ENCODE measurements around the gene ANO2. TPM values are rescaled to one million over a fixed set of nuclear protein-coding genes. Genes with fewer than 3 reads are reported as not detected.

The ANO2 gene
- total RNA-seq, 1 experiment from 2014 or later, result not detected

DNA sequence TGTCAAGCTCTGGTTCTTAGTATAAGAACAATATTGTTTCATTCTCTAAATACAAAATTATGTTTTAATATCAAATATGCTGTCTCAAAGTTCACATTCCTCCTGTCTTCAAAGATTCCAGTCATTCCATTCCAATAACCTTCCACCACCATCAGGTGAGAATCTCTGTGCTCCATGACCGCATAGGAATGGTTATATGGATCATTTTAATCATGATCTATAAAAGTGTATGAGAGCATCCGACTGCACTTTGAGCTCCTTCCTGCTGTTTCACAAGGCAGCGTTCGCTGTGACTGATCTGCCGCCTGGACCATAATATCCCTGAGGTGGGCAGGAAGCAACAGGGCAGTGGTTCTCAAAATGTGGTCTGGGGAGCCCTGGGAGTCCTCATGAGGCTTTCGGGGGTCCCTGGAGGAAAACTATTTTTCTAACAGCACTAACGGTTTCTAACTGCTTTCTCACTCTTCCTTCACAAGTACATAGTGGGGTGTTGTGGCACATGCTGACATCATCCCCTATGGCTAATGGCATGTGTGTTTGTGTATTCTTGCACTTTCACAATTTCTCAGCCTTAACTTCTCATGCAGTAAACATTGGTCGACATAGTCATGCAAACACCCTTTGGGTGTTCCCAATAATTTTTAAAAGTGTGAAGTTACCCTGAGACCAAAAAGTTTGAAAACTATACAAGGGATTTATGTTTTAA lies 137.4 kb downstream of the ANO2 start:
- no peak overlapping the region for H3K4me2 ChIP-seq (ENCODE audit: low read depth, low read length, poor library complexity, severe bottlenecking)

DNA sequence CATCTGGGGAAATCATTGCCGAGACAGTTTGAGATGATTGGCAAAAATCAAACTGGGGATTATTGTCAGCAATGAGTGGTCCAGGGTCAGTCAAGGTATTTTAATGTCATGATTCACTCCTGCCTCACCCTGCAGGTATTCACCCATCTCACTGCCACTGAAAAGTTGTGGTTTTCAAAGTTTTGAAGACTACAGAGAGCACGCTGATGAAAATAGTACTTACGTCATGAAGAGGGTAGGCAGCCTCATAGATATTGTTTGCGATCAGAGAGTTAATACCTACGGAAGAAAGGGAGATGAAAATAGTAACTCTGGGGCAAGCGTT lies 138.0 kb downstream of the ANO2 start:
- H3K9me3 ChIP-seq (ENCODE audit: low read length), result no peaks in the 10 kb centered on the region
- no peaks in the 10 kb centered on the region for H3K9me2 ChIP-seq (replicated peaks; ENCODE audit: insufficient read depth, low read length)
- no peak overlapping the region for H3K9ac ChIP-seq (ENCODE audit: low read length)
- no peaks in the 10 kb centered on the region for H3K36me3 ChIP-seq (ENCODE audit: insufficient read depth, low read length)
- no peaks in the 10 kb centered on the region for H3K79me2 ChIP-seq (ENCODE audit: low read length)
- no peak overlapping the region for H3K4me2 ChIP-seq (ENCODE audit: low read depth, low read length, poor library complexity, severe bottlenecking)
- DNase-seq, result no peak
- no peaks in the 10 kb centered on the region for H3K27me3 ChIP-seq (ENCODE audit: low read length)
- no peak overlapping the region for H3K4me3 ChIP-seq (ENCODE audit: low read length)
- no peak overlapping the region for H3K27ac ChIP-seq (ENCODE audit: low read length)
- H2AFZ ChIP-seq (ENCODE audit: low read length), result no peak overlapping the region
- no peaks in the 10 kb centered on the region for H3K4me1 ChIP-seq (ENCODE audit: low read length)
- no peaks in the 10 kb centered on the region for H4K20me1 ChIP-seq (ENCODE audit: insufficient read depth, low read depth, low read length)

More for the DNA sequence above, 137.4 kb downstream of the ANO2 start:
- DNase-seq, result no peak
- Histone ChIP-seq H3K79me2 (ENCODE audit: low read length) (no peaks in the 10 kb centered on the region), H2AFZ (ENCODE audit: low read length) (no peak overlapping the region), H3K9me2 (replicated peaks; ENCODE audit: insufficient read depth, low read length) (no peaks in the 10 kb centered on the region), H3K4me1 (ENCODE audit: low read length) (no peaks in the 10 kb centered on the region), H3K4me3 (ENCODE audit: low read length) (no peak overlapping the region), H3K27me3 (ENCODE audit: low read length) (no peaks in the 10 kb centered on the region), H3K36me3 (ENCODE audit: insufficient read depth, low read length) (no peaks in the 10 kb centered on the region), H3K9ac (ENCODE audit: low read length) (no peak overlapping the region), H3K9me3 (ENCODE audit: low read length) (no peaks in the 10 kb centered on the region), H3K27ac (ENCODE audit: low read length) (no peak overlapping the region), H4K20me1 (ENCODE audit: insufficient read depth, low read depth, low read length) (no peaks in the 10 kb centered on the region)

DNA sequence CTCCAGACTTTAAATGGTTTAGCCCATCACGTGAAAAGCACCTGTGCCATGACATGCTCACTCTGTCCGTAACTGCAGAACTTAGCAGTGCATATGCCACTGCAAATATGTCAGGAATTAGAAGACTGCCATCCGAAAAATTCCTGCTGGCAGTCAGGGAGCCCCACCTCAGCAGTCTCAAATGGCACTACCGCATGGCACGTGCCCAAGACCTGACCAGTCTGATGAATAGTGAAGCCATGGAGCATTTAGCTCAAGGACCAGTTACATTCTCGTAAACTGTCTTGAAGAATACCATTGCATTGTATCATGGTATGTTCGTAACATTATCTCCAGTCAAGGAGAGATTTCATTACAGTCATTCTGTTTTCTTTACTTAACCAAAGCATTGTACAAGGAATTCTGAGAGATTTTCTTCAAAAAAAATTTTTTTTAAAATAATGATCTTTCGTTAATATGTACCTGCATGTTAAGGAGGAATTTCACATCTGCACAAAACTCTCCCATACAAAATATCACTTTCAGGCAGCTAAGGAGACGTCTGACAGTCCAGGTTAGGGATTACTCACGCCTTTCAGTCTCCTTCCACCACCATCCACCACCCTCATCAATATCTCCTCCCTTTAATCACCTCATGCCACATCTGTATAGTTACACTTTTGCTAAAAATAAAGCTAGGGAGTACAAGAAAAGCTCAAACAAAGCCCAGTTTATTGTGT lies 138.5 kb downstream of the ANO2 start:
- Histone ChIP-seq H3K4me3 (ENCODE audit: low read length) (no peak overlapping the region), H3K4me2 (ENCODE audit: low read depth, low read length, poor library complexity, severe bottlenecking) (no peak overlapping the region), H3K9me3 (ENCODE audit: low read length) (no peaks in the 10 kb centered on the region), H3K27ac (ENCODE audit: low read length) (no peak overlapping the region), H3K27me3 (ENCODE audit: low read length) (no peaks in the 10 kb centered on the region), H3K36me3 (ENCODE audit: insufficient read depth, low read length) (no peaks in the 10 kb centered on the region), H3K79me2 (ENCODE audit: low read length) (no peaks in the 10 kb centered on the region), H2AFZ (ENCODE audit: low read length) (no peak overlapping the region), H4K20me1 (ENCODE audit: insufficient read depth, low read depth, low read length) (no peaks in the 10 kb centered on the region), H3K4me1 (ENCODE audit: low read length) (no peaks in the 10 kb centered on the region), H3K9me2 (replicated peaks; ENCODE audit: insufficient read depth, low read length) (no peaks in the 10 kb centered on the region), H3K9ac (ENCODE audit: low read length) (no peak overlapping the region)
- DNase-seq, result no peak

DNA sequence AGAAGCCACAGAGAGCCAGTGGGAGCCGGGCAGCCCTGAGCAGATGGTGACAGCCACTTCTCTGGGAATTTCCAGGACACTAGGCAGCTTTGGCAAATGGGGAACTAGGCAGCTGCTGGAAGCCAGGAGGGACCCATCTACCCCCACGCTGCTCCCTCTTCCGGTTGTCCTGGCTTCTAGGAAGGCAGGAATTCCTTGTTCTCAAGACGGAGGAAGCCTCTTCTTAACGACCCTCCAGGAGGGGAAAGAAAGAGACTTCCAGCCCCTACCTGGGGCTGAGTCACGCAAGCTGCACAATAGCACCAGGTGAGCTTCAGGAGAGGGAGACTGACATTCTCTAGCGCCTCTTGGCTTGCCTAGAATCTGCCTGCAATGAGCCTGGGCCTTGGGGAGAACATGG lies 141.5 kb downstream of the ANO2 start:
- Histone ChIP-seq H3K4me2 (ENCODE audit: low read depth, low read length, poor library complexity, severe bottlenecking) (no peak overlapping the region), H2AFZ (ENCODE audit: low read length) (no peak overlapping the region), H3K9me2 (replicated peaks; ENCODE audit: insufficient read depth, low read length) (no peaks in the 10 kb centered on the region), H3K79me2 (ENCODE audit: low read length) (no peaks in the 10 kb centered on the region), H3K4me1 (ENCODE audit: low read length) (no peaks in the 10 kb centered on the region), H3K9ac (ENCODE audit: low read length) (no peak overlapping the region), H3K4me3 (ENCODE audit: low read length) (no peak overlapping the region), H3K9me3 (ENCODE audit: low read length) (no peaks in the 10 kb centered on the region), H3K36me3 (ENCODE audit: insufficient read depth, low read length) (no peaks in the 10 kb centered on the region), H3K27me3 (ENCODE audit: low read length) (no peaks in the 10 kb centered on the region), H4K20me1 (ENCODE audit: insufficient read depth, low read depth, low read length) (no peaks in the 10 kb centered on the region), H3K27ac (ENCODE audit: low read length) (no peak overlapping the region)
- DNase-seq, result no peak

DNA sequence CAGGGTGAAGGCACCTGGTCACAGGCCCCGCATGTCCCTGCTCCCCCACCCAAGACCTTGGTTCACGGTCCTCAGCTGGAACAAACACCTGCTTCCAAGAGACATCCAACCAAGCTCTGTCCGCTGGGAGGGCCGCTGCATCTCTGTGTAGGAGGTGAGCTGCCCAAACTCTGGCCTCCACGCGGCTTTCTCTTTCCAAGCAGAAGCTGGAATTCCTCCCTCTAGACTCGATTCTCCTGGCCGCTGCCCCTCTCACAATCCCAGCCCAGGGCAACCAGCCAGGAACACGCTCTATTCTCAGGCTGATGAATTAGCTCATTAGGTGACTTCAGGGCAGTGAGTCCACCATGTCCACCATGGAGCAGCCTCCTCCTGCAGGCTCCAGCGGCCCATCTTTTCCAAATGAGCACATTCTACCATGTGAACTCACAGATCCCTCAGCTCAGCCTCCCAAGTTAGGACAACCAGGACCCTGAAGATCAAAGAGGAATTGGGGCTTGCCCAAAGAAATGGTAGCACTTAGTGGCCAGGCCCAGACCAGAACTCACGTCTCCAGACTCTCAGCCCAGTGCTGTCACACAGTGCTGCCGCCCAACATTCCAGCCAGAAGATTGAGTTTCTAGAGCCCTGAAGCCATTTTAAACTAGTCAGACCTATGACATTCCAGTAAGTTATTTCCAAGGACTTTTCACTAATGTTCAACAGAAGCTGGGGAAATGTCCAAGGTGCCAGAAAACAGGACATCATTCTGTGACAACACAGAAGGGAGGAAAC lies 146.6 kb downstream of the ANO2 start:
- Histone ChIP-seq H2AFZ (ENCODE audit: low read length) (no peak overlapping the region), H3K27ac (ENCODE audit: low read length) (no peak overlapping the region), H4K20me1 (ENCODE audit: insufficient read depth, low read depth, low read length) (no peaks in the 10 kb centered on the region), H3K9me3 (ENCODE audit: low read length) (no peaks in the 10 kb centered on the region), H3K9ac (ENCODE audit: low read length) (no peak overlapping the region), H3K27me3 (ENCODE audit: low read length) (peaks cover 3% of the 10 kb centered on the region; the same call in 1 of the 2 replicates), H3K4me2 (ENCODE audit: low read depth, low read length, poor library complexity, severe bottlenecking) (no peak overlapping the region), H3K4me3 (ENCODE audit: low read length) (no peak overlapping the region), H3K4me1 (ENCODE audit: low read length) (no peaks in the 10 kb centered on the region), H3K9me2 (replicated peaks; ENCODE audit: insufficient read depth, low read length) (no peaks in the 10 kb centered on the region), H3K36me3 (ENCODE audit: insufficient read depth, low read length) (no peaks in the 10 kb centered on the region), H3K79me2 (ENCODE audit: low read length) (no peaks in the 10 kb centered on the region)
- no peak for DNase-seq

DNA sequence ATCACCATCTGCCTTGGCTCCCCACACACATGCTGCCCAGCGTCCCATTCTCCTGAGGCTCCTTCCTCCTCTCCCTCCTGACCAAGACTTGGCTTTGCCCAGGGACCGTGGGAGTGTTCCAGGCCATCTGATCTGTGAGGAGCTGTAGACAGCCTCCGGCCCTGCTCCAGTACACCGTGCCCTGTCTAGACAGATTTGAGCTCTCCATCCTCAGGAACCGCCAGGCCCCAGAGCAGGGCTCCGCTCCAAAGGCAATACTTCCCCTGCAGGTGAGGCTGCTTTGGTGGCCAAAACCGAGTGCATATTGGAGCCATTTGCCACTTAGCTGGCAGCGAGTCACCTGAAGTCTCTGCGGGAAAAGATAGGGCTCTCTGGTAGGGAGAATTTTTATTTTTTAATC lies 147.4 kb downstream of the ANO2 start:
- H3K27ac ChIP-seq (ENCODE audit: low read length), result no peak overlapping the region
- DNase-seq, result no peak
- no peak overlapping the region for H2AFZ ChIP-seq (ENCODE audit: low read length)
- no peak overlapping the region for H3K4me2 ChIP-seq (ENCODE audit: low read depth, low read length, poor library complexity, severe bottlenecking)
- no peaks in the 10 kb centered on the region for H3K9me2 ChIP-seq (replicated peaks; ENCODE audit: insufficient read depth, low read length)
- H3K36me3 ChIP-seq (ENCODE audit: insufficient read depth, low read length), result no peaks in the 10 kb centered on the region
- H4K20me1 ChIP-seq (ENCODE audit: insufficient read depth, low read depth, low read length), result no peaks in the 10 kb centered on the region
- H3K9me3 ChIP-seq (ENCODE audit: low read length), result no peaks in the 10 kb centered on the region
- H3K27me3 ChIP-seq (ENCODE audit: low read length), result peaks cover 3% of the 10 kb centered on the region; the same call in 1 of the 2 replicates
- no peak overlapping the region for H3K4me3 ChIP-seq (ENCODE audit: low read length)
- H3K4me1 ChIP-seq (ENCODE audit: low read length), result no peaks in the 10 kb centered on the region
- no peaks in the 10 kb centered on the region for H3K79me2 ChIP-seq (ENCODE audit: low read length)
- H3K9ac ChIP-seq (ENCODE audit: low read length), result no peak overlapping the region

DNA sequence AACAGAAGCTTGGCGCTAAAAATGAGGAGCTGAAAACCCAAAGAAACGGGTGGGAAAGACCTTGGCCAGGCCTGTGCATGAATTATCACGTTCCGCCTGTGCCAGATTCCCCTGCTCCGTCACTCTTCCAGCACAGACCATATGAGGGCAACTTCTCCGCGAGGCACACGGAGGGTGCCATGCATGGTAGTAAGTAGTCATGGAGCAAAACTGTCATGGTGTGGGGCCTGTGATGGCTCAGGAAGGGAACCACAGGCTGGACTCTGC lies 148.2 kb downstream of the ANO2 start:
- Histone ChIP-seq H3K4me1 (ENCODE audit: low read length) (no peaks in the 10 kb centered on the region), H2AFZ (ENCODE audit: low read length) (no peak overlapping the region), H3K36me3 (ENCODE audit: insufficient read depth, low read length) (no peaks in the 10 kb centered on the region), H3K9me2 (replicated peaks; ENCODE audit: insufficient read depth, low read length) (no peaks in the 10 kb centered on the region), H3K27ac (ENCODE audit: low read length) (no peak overlapping the region), H3K79me2 (ENCODE audit: low read length) (no peaks in the 10 kb centered on the region), H3K9me3 (ENCODE audit: low read length) (no peaks in the 10 kb centered on the region), H3K27me3 (ENCODE audit: low read length) (peaks cover 3% of the 10 kb centered on the region; the same call in 1 of the 2 replicates), H3K9ac (ENCODE audit: low read length) (no peak overlapping the region), H3K4me3 (ENCODE audit: low read length) (no peak overlapping the region), H3K4me2 (ENCODE audit: low read depth, low read length, poor library complexity, severe bottlenecking) (no peak overlapping the region), H4K20me1 (ENCODE audit: insufficient read depth, low read depth, low read length) (no peaks in the 10 kb centered on the region)
- no peak for DNase-seq

DNA sequence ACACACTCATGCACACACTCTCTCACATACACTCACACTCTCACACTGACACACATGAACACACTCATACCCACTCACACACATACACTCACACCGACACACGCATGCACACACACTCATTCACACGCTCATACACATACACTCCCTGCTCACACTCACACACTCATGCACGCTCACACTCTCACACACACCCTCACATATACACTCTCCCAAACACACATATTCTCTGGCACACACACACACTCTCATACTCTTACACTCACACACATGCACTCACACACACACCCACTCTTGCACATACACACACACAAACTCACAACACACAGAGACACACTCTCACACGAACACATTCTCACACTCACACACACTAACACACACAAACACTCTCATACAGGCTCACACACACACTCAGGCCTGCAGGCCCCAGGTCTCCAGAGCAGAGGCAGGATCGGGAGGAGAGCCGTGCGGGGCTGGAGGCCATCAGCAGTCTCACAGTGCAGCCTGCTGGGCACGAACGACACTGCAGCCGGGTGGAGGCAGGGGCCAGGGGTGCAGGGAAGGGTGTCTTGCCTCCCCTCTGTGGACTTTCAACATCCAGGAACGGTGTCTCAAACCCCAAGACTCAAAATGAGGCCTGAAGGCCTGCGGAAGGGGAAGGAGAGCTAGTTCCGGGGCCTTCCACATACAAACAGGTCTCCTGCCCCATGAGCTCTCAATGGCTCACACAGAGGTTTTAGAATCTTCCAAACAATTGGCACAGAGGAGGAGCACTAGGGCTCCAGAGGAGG lies 148.7 kb downstream of the ANO2 start:
- peak; percentile 82 for DNase-seq
- H3K9ac ChIP-seq (ENCODE audit: low read length), result no peak overlapping the region
- H4K20me1 ChIP-seq (ENCODE audit: insufficient read depth, low read depth, low read length), result no peaks in the 10 kb centered on the region
- no peaks in the 10 kb centered on the region for H3K79me2 ChIP-seq (ENCODE audit: low read length)
- H3K9me3 ChIP-seq (ENCODE audit: low read length), result no peaks in the 10 kb centered on the region
- H3K27me3 ChIP-seq (ENCODE audit: low read length), result peaks cover 3% of the 10 kb centered on the region; the same call in 1 of the 2 replicates
- H2AFZ ChIP-seq (ENCODE audit: low read length), result no peak overlapping the region
- H3K9me2 ChIP-seq (replicated peaks; ENCODE audit: insufficient read depth, low read length), result no peaks in the 10 kb centered on the region
- no peak overlapping the region for H3K27ac ChIP-seq (ENCODE audit: low read length)
- no peak overlapping the region for H3K4me2 ChIP-seq (ENCODE audit: low read depth, low read length, poor library complexity, severe bottlenecking)
- H3K36me3 ChIP-seq (ENCODE audit: insufficient read depth, low read length), result no peaks in the 10 kb centered on the region
- no peaks in the 10 kb centered on the region for H3K4me1 ChIP-seq (ENCODE audit: low read length)
- no peak overlapping the region for H3K4me3 ChIP-seq (ENCODE audit: low read length)
